Neural crest cell (in vitro differentiated cells): Measurements from ENCODE around the gene SYNE2. TPM values are rescaled to one million over a fixed set of nuclear protein-coding genes. Genes with fewer than 3 reads are reported as not detected.

Experiments
- DNase-seq: peaks from one replicate; pipeline ENCODE4 v3.0.0; 2021; ENCODE audit warnings: low read depth, mixed read lengths, low spot score
- H3K27ac Mint-ChIP-seq: one replicate; pipeline ENCODE4 v1.8.0; 2021; ENCODE audit warnings: mild to moderate bottlenecking, mixed read lengths; ENCODE audit not compliant: unreplicated experiment
- H3K27me3 Mint-ChIP-seq: 2 replicates; pipeline ENCODE4 v1.8.0; 2021; ENCODE audit warnings: low read depth, mild to moderate bottlenecking, mixed read lengths
- H3K36me3 Mint-ChIP-seq: 2 replicates; pipeline ENCODE4 v1.8.0; 2021; ENCODE audit warnings: low read depth, mild to moderate bottlenecking, mixed read lengths
- H3K4me1 Mint-ChIP-seq: 2 replicates; pipeline ENCODE4 v1.8.0; 2021; ENCODE audit warnings: mixed read lengths
- H3K4me3 Mint-ChIP-seq: one replicate; pipeline ENCODE4 v1.8.0; 2021; ENCODE audit warnings: mild to moderate bottlenecking, mixed read lengths
- H3K9me3 Mint-ChIP-seq: 2 replicates; pipeline ENCODE4 v1.8.0; 2021; ENCODE audit warnings: mixed read lengths
- total RNA-seq: library from RNA; stranded (reverse); gene quantifications from 2 replicates; pipeline ENCODE4 v1.2.1, GENCODE V29; 2021
- TF ChIP-seq, protein P1 (sequence below): fragments of 200-600 bp; sonication (generic); conservative IDR thresholded peaks from 2 replicates; pipeline ENCODE4 v1.5.0; 2021; ENCODE audit warnings: antibody characterized with exemption, mild to moderate bottlenecking

Gene SYNE2
- total RNA-seq, 1 donor from 2014 or later: 84.8 TPM

DNA sequence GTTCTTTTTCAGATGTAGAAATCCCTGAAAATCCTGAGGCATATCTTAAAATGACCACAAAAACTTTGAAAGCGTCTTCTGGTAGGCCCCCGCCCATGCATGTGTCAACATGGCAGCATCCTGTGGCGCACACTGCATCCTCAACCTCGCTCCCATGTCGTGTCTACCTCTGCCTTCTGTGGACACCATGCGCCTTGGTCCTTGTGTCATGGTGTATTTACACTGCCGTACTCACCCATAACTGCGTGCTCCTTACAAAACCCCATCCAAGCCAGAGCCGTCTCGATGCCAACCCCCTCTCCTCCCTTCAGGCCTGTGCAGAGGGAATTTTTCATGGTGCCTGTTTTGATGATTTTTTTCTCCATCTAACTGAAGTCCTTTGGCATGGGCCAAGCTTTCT lies 362.5 kb downstream of the SYNE2 start:
- Mint-ChIP-seq H3K4me1 (peaks cover 5% of the 10 kb centered on the region), H3K4me3 (no peak overlapping the region), H3K9me3 (no peaks in the 10 kb centered on the region), H3K36me3 (peaks cover 40% of the 10 kb centered on the region), H3K27me3 (no peaks in the 10 kb centered on the region), H3K27ac (no peak overlapping the region)
- TF ChIP-seq, protein P1, sequence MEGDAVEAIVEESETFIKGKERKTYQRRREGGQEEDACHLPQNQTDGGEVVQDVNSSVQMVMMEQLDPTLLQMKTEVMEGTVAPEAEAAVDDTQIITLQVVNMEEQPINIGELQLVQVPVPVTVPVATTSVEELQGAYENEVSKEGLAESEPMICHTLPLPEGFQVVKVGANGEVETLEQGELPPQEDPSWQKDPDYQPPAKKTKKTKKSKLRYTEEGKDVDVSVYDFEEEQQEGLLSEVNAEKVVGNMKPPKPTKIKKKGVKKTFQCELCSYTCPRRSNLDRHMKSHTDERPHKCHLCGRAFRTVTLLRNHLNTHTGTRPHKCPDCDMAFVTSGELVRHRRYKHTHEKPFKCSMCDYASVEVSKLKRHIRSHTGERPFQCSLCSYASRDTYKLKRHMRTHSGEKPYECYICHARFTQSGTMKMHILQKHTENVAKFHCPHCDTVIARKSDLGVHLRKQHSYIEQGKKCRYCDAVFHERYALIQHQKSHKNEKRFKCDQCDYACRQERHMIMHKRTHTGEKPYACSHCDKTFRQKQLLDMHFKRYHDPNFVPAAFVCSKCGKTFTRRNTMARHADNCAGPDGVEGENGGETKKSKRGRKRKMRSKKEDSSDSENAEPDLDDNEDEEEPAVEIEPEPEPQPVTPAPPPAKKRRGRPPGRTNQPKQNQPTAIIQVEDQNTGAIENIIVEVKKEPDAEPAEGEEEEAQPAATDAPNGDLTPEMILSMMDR: no peak
- DNase-seq: no peak

- H3K36me3 Mint-ChIP-seq: peaks cover 37% of the 10 kb centered on the region
- no peak overlapping the region for H3K4me3 Mint-ChIP-seq
- no peaks in the 10 kb centered on the region for H3K9me3 Mint-ChIP-seq
- no peak overlapping the region for H3K27ac Mint-ChIP-seq
- H3K27me3 Mint-ChIP-seq: no peaks in the 10 kb centered on the region
- peaks cover 5% of the 10 kb centered on the region for H3K4me1 Mint-ChIP-seq
- no peak for DNase-seq
- TF ChIP-seq, protein P1: no peak
Observed at GRCh38 chr14:64215978-64216377, 363.2 kb downstream of the SYNE2 start.

GRCh38 chr14:64217308-64217707 lies 364.5 kb downstream of the SYNE2 start:
- Mint-ChIP-seq H3K27ac (no peak overlapping the region), H3K27me3 (no peaks in the 10 kb centered on the region), H3K9me3 (no peaks in the 10 kb centered on the region), H3K4me1 (peaks cover 5% of the 10 kb centered on the region), H3K4me3 (no peak overlapping the region), H3K36me3 (peaks cover 28% of the 10 kb centered on the region)
- TF ChIP-seq, protein P1: no peak
- no peak for DNase-seq

DNA sequence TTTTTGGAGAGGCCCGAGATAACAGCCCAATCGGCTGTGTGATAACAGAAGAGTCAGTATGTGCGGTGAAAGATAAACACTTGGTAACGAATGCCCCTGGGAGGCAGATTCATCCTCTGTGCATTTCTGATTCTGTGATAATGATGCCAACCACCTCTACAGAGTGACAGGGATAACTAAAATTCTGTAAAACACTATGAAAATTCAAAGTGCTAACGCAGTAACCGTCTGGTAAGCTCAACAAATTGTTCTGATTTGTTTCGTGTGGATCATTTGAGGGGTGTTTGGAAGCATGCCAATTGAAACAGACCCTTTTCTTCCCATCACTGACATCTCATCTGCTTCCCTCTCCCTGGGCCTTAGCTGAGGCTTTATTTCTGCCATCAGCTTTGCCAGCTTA lies 365.0 kb downstream of the SYNE2 start:
- peaks cover under 1% of the 10 kb centered on the region for H3K4me1 Mint-ChIP-seq
- no peak overlapping the region for H3K4me3 Mint-ChIP-seq
- no peak for DNase-seq
- no peaks in the 10 kb centered on the region for H3K9me3 Mint-ChIP-seq
- H3K27ac Mint-ChIP-seq: no peak overlapping the region
- no peaks in the 10 kb centered on the region for H3K27me3 Mint-ChIP-seq
- TF ChIP-seq, protein P1: no peak
- peaks cover 23% of the 10 kb centered on the region for H3K36me3 Mint-ChIP-seq

DNA sequence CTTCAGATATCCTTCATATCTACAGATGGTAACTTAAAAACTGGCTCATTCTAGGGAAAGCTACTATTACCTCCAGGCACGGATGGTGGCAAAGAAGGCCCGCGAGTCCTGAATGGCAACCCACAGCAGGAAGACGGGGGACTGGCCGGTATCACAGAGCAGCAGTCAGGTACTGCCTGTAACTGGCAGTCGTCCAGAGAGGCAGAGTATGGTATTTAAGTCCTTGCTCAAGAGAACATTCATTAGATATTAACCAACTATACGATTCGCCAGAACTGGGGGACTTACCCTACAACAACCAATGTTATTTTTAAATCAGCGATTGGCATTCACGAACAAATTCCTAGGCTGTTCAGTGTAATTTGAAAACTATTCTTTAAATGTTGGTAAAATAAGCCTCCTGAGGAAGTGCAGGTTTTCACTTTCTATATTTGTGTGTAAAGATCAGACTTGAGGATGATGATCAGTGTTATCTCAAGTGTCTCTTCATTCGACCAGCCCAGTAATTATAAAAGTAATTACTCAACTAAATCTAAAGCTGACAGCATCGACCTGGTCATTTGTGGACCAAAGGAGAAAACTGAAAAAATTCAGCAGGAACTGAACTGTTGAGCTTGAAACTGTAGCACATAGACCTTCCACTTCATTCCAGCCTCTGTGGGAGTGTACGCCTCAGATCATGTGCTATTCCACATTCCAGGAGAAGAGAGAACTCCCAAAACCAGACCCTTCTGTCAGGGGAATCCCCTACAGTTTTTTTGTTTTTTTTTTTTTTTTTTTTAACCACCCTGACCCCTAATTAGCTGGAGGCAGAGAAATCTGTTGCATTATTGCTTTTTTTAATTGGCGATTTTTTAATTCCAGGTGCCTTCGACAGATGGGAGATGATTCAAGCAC lies 365.8 kb downstream of the SYNE2 start:
- H3K4me1 Mint-ChIP-seq: no peaks in the 10 kb centered on the region
- DNase-seq: no peak
- no peaks in the 10 kb centered on the region for H3K9me3 Mint-ChIP-seq
- no peak overlapping the region for H3K4me3 Mint-ChIP-seq
- H3K36me3 Mint-ChIP-seq: peaks cover 26% of the 10 kb centered on the region
- H3K27me3 Mint-ChIP-seq: no peaks in the 10 kb centered on the region
- H3K27ac Mint-ChIP-seq: no peak overlapping the region
- TF ChIP-seq, protein P1: no peak
